Measurements from ENCODE around the gene ADAMTS19. TPM values are rescaled to one million over a fixed set of nuclear protein-coding genes. Genes with fewer than 3 reads are reported as not detected.

Gene ADAMTS19
- total and polyA plus RNA-seq, 11 donors, result 0.16 to 1.2 (median 0.53) TPM; not detected in 3

DNA sequence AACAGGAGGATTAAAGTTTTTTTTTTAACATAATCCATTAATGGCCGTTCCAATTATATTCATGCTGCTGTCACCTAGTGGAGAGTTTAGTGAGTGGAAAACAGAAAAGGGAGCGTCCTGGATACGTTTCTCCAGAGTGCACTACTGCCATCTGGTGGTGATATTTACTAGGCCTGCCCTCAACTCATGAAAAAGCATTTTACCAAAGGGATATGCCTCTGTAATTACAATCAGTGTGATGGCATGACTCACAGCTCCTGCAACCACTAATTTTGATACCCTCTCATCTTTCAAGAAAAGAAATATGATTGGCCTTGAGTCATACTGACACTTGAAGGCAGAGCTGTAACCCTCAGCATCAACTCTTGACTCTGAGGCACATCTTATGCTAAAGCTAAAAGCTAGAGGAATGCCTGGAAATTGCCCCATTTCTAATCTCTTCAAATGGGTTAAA, 307.9 kb downstream of the ADAMTS19 start:
- intact Hi-C loops (cut with DNase I), result loop anchor here (1.0 to 10.0 kb wide), 13 partner anchors 103 to 1556 kb away; partner anchors contain the start of gene ADAMTS19 (in 1 of the 10)
- no peaks in the 10 kb centered on the region for H3K9me3 ChIP-seq
- 0% methylated on average over 3 of the region's 3 CpGs for WGBS, 4 donors
- no peak overlapping the region for H3K27ac ChIP-seq
- no peaks in the 10 kb centered on the region for H3K27me3 ChIP-seq
- no peak for TF ChIP-seq POLR2A (IDR thresholded peaks at IDR 0.05)
- TF ChIP-seq, protein P1, sequence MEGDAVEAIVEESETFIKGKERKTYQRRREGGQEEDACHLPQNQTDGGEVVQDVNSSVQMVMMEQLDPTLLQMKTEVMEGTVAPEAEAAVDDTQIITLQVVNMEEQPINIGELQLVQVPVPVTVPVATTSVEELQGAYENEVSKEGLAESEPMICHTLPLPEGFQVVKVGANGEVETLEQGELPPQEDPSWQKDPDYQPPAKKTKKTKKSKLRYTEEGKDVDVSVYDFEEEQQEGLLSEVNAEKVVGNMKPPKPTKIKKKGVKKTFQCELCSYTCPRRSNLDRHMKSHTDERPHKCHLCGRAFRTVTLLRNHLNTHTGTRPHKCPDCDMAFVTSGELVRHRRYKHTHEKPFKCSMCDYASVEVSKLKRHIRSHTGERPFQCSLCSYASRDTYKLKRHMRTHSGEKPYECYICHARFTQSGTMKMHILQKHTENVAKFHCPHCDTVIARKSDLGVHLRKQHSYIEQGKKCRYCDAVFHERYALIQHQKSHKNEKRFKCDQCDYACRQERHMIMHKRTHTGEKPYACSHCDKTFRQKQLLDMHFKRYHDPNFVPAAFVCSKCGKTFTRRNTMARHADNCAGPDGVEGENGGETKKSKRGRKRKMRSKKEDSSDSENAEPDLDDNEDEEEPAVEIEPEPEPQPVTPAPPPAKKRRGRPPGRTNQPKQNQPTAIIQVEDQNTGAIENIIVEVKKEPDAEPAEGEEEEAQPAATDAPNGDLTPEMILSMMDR (IDR thresholded peaks at IDR 0.05), result peak; percentile 92 to 99 (median 96)
- H3K36me3 ChIP-seq, result no peaks in the 10 kb centered on the region
- ATAC-seq (peak; percentile 80 to 93 (median 89)), DNase-seq (peak in 4 of 5 donors; percentile 35 to 56 (median 52))
- no peaks in the 10 kb centered on the region for H3K4me1 ChIP-seq
- H3K4me3 ChIP-seq, result no peak overlapping the region

DNA sequence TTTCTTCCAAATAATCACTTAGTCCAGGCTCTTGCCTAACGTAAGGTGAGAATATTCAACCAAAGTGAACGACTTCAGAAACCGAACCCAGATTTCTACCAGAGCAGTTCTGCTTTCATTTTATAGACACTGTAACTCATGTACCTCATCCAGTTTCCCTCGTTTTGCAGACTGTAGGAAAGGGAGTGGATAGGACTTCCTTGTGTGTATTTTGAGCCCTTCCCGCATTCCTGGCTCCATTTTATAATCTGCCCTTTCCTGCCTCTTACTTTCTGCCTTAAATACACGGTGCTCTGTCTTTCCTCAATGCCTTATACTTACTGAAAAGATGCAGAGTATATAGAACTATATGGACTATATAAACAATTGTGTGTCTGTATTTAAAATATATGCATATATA, 308.6 kb downstream of the ADAMTS19 start:
- intact Hi-C loops (cut with DNase I), result loop anchor here (1.0 to 10.0 kb wide), 13 partner anchors 104 to 1556 kb away; partner anchors contain the start of gene ADAMTS19 (in 1 of the 10)
- Histone ChIP-seq H3K27me3 (no peaks in the 10 kb centered on the region), H3K27ac (no peak overlapping the region), H3K4me3 (no peak overlapping the region), H3K9me3 (no peaks in the 10 kb centered on the region), H3K36me3 (no peaks in the 10 kb centered on the region), H3K4me1 (no peaks in the 10 kb centered on the region)
- no peak for ATAC-seq
- no peak for DNase-seq
- TF ChIP-seq POLR2A (IDR thresholded peaks at IDR 0.05), result no peak
- TF ChIP-seq, protein P1 (IDR thresholded peaks at IDR 0.05), result no peak
- 65 to 69% (median 66%) methylated on average over 6 of the region's 6 CpGs for WGBS, 4 donors

DNA sequence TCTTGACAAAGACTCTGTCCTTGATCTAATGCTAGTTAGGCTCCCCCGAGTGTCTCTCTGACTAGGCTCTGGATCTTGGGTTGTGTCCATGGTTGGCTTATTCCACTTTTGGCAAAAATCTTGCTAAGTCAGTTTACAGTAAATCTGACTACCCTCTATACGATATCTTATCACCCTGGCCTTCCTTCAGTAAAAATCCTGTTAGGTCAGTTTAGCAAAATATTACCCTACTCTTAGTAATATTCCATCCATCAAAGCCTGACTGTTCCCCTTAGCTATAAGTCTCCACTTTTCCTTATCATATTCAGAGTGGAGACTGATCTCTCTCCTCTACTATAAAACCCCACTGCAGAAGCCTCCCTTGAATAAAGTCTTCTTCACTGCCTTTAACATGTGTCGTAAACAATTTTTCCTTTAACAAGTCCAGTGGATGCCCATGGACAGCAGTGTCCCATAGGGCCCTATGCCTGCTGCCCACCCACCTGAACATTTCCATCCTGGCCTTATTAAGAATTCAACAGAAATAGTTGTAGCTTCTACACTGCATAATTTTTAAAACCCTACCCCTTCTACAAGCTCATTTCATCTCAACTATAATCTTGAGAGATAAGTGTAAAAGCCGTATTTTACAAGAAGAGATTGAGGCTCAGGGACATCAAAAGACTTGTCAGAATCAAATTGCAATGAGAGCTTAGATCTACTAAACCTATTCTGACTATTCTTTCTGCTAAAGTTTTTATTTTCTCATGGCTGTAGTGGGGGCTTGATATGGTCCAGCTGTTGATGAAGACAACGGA, 310.1 kb downstream of the ADAMTS19 start:
- TF ChIP-seq POLR2A (IDR thresholded peaks at IDR 0.05), result no peak
- TF ChIP-seq, protein P1 (IDR thresholded peaks at IDR 0.05), result no peak
- no peak for DNase-seq
- H3K36me3 ChIP-seq, result no peaks in the 10 kb centered on the region
- no peak for ATAC-seq
- no peaks in the 10 kb centered on the region for H3K9me3 ChIP-seq
- WGBS, 4 donors, result 77 to 83% (median 79%) methylated on average over 5 of the region's 5 CpGs
- intact Hi-C loops (cut with DNase I), result loop anchor here in 9 of 10 donors (2.0 to 10.0 kb wide), 9 partner anchors 82 to 1655 kb away; no protein-coding TSS in a partner anchor
- H3K27ac ChIP-seq, result no peak overlapping the region
- H3K4me3 ChIP-seq, result no peak overlapping the region
- no peaks in the 10 kb centered on the region for H3K27me3 ChIP-seq
- no peaks in the 10 kb centered on the region for H3K4me1 ChIP-seq

All from heart left ventricle (tissue), 16 donors.